Right atrium auricular region (tissue), 2 donors: ENCODE measurements around the gene TXNL4B. TPM values are rescaled to one million over a fixed set of nuclear protein-coding genes. Genes with fewer than 3 reads are reported as not detected.
"Not testable (repeated sequence)": the region's sequence is repeated elsewhere in the genome, so short reads cannot be mapped to it uniquely, and the experiment has no call there.

ENCODE experiments used
- DNase-seq: peaks from one replicate; pipeline ENCODE4 v3.0.0-alpha.2; 2019; ENCODE audit warnings: low spot score
- H3K27ac ChIP-seq, 2 donors: fragments of 200-600 bp; sonication (generic); 1 replicate in 1 of 2; 2 replicates in 1 of 2; pipeline ENCODE4 v1.5.1; 2016 to 2019
- H3K27me3 ChIP-seq, 2 donors: fragments of 200-600 bp; sonication (generic); one replicate each; pipeline versions ENCODE4 v1.5.1 to v1.6.0; 2017 to 2019
- H3K36me3 ChIP-seq: fragments of 200-600 bp; sonication (generic); one replicate; pipeline ENCODE4 v1.5.1; 2016
- H3K4me1 ChIP-seq, 2 donors: fragments of 200-600 bp; sonication (generic); one replicate each; pipeline versions ENCODE4 v1.5.1 to v1.6.0; 2017 to 2019
- H3K4me3 ChIP-seq, 2 donors: fragments of 200-600 bp; sonication (generic); 1 replicate in 1 of 2; 2 replicates in 1 of 2; pipeline ENCODE4 v1.5.1; 2017 to 2019; ENCODE audit warnings: mild to moderate bottlenecking in 1 of 2, moderate library complexity in 1 of 2
- H3K9me3 ChIP-seq, 2 donors: fragments of 200-600 bp; sonication (generic); one replicate each; pipeline ENCODE4 v1.5.1; 2019
- CTCF ChIP-seq, 2 donors: fragments of 200-600 bp; sonication (generic); IDR thresholded peaks; one replicate each; pipeline ENCODE4 v1.5.1; 2019; ENCODE audit warnings: antibody characterized with exemption in 2 of 2
- total RNA-seq, 2 donors: library from RNA; depleted of rRNA; stranded (reverse); fragments of >200 nt; gene quantifications; one replicate each; pipeline ENCODE4 v1.1.0, GENCODE V29; 2016

TXNL4B gene
- total RNA-seq, 2 donors from 2014 or later, result 3.9 to 7.0 TPM

DNA sequence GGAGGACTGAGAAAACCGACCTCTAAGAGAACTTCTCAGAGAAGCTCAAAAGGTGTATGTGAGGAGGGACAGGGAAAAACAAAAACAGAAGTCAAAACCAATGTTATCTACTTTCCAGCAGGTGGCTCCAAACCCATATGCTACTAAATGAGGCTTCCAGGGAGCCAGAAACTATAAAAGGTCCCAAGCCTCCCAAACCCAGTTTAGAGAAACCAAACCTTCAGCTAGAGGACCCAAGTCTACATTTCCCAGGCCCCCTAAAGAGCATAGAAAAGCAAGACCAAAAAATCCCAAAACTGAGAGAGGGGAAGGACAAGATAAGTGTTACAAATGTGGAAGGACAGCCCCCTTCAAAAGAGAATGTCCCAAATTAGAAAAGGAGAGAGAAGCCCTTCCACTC lies 26.7 kb downstream of the TXNL4B start:
- no peak for DNase-seq
- Histone ChIP-seq H3K36me3 (no peaks in the 10 kb centered on the region), H3K4me3 (no peak overlapping the region), H3K4me1 (peaks cover 0 to under 1% of the 10 kb centered on the region in 2 donors), H3K27ac (no peak overlapping the region), H3K27me3 (no peaks in the 10 kb centered on the region), H3K9me3 (no peaks in the 10 kb centered on the region)
- peak; percentile 29 to 72 for TF ChIP-seq CTCF (IDR thresholded peaks at IDR 0.05)

DNA sequence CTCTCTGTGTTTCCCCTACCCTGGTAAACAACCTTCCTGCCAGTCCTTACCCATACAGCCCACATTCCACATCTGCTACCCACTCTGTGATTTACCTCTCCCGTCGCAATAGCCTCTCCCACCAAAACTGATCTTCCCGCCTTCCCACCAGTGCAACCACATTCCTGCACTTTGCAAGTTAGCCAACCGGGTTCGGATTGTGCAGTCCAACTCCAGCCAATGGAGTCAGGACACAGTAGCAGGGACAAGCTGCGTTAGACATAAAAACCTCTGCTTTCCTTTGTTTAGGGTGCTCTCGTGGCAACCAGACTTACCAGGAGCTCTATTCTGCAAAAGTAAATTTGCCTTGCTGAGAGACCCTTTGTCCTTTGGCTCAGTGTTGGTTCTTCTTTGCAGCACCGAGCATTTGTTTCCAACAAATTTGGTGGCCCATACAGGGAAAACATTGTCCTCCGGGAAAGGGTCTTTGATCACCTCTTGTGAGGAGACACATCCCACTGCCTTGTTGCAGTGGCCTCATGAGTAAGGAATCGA lies 29.0 kb downstream of the TXNL4B start:
- no peak overlapping the region for H3K4me3 ChIP-seq
- no peaks in the 10 kb centered on the region for H3K36me3 ChIP-seq
- H3K27me3 ChIP-seq, result no peaks in the 10 kb centered on the region
- H3K4me1 ChIP-seq, result no peaks in the 10 kb centered on the region
- no peak for DNase-seq
- no peak for TF ChIP-seq CTCF (IDR thresholded peaks at IDR 0.05)
- H3K27ac ChIP-seq, result no peak overlapping the region
- H3K9me3 ChIP-seq, result no peaks in the 10 kb centered on the region

- no peak for TF ChIP-seq CTCF (IDR thresholded peaks at IDR 0.05)
- no peaks in the 10 kb centered on the region for H3K9me3 ChIP-seq
Measured at GRCh38 chr16:72061564-72061963, 31.9 kb downstream of the TXNL4B start.

GRCh38 chr16:72060405-72060804 lies 33.0 kb downstream of the TXNL4B start:
- no peaks in the 10 kb centered on the region for H3K4me1 ChIP-seq
- H3K4me3 ChIP-seq, result no peak overlapping the region
- no peaks in the 10 kb centered on the region for H3K36me3 ChIP-seq
- no peak for TF ChIP-seq CTCF (IDR thresholded peaks at IDR 0.05)
- no peak overlapping the region for H3K27ac ChIP-seq
- H3K9me3 ChIP-seq, result no peaks in the 10 kb centered on the region
- no peak for DNase-seq
- no peaks in the 10 kb centered on the region for H3K27me3 ChIP-seq

More at GRCh38 chr16:72061564-72061963, 31.9 kb downstream of the TXNL4B start:
- no peak for DNase-seq
- Histone ChIP-seq H3K4me1 (no peaks in the 10 kb centered on the region), H3K27me3 (no peaks in the 10 kb centered on the region), H3K36me3 (no peaks in the 10 kb centered on the region), H3K4me3 (no peak overlapping the region), H3K27ac (no peak overlapping the region)

DNA sequence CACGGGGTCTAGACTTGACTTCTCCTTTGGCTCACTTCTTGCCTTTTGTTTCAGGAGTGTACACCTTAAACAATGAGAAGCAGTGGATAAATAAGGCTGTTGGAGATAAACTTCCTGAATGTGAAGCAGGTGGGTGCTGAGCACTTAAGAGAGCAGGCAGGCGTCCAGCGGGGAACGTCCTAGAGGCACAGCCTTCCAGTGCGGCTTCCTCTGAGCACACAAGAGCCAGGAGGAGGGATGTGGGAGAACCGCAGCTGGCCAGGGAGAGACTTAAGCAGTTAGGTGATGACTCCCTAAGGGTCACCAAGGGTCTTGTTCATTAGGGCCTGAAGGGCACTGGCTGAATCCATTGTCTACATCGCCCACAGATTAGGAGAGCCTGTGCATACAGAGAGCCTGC lies 34.4 kb downstream of the TXNL4B start:
- H3K36me3 ChIP-seq, H3K4me3 ChIP-seq, H3K27me3 ChIP-seq, H3K27ac ChIP-seq, H3K9me3 ChIP-seq, DNase-seq, H3K4me1 ChIP-seq: not testable (repeated sequence)

GRCh38 chr16:72057313-72057712 lies 36.1 kb downstream of the TXNL4B start:
- H3K27ac ChIP-seq, H3K27me3 ChIP-seq, H3K4me3 ChIP-seq, H3K4me1 ChIP-seq, DNase-seq, H3K9me3 ChIP-seq, H3K36me3 ChIP-seq: not testable (repeated sequence)

DNA sequence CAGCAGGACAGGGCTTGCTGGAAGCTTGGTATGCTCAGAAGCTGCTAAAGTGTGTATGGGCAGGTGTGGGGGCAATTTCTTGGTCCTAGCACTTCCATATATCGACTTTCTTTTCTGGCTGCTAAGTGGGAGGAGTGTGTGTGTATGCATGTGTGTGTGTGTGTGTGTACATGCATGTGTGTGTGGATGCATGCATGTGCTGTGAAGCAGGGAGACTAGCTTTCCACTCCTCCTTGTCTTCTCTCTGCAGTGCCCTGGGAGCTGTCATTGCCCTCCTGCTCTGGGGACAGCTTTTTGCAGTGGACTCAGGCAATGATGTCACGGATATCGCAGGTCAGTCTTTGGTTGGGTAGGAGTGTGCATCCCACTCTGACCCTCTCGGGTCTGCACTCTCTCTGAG lies 37.5 kb downstream of the TXNL4B start:
- Histone ChIP-seq H3K4me1 (no peaks in the 10 kb centered on the region), H3K4me3 (no peak overlapping the region), H3K27ac (no peak overlapping the region), H3K9me3 (no peaks in the 10 kb centered on the region), H3K36me3 (no peaks in the 10 kb centered on the region), H3K27me3 (no peaks in the 10 kb centered on the region)
- no peak for DNase-seq
- TF ChIP-seq CTCF (IDR thresholded peaks at IDR 0.05), result no peak

GRCh38 chr16:72054254-72054847 lies 39.1 kb downstream of the TXNL4B start, which contains the start of gene HP:
HP (plus strand) TSS chr16:72054505; CDS start chr16:72054653, 148 bp downstream.
- H3K36me3 ChIP-seq, H3K27ac ChIP-seq, H3K9me3 ChIP-seq, DNase-seq, H3K27me3 ChIP-seq, H3K4me3 ChIP-seq, H3K4me1 ChIP-seq: not testable (repeated sequence)
